GM23248 (cell line): ENCODE measurements around the gene MAK. TPM values are rescaled to one million over a fixed set of nuclear protein-coding genes. Genes with fewer than 3 reads are reported as not detected.
"Not testable (repeated sequence)": the region's sequence is repeated elsewhere in the genome, so short reads cannot be mapped to it uniquely, and the experiment has no call there.

ENCODE experiments used
- DNase-seq: peaks from one replicate; pipeline ENCODE4 v3.0.0-alpha.2; 2015
- H2AFZ ChIP-seq: fragments of 200-600 bp; sonication (generic); 2 replicates; pipeline ENCODE4 v1.6.1; 2016; ENCODE audit warnings: antibody characterized with exemption
- H3F3A ChIP-seq: fragments of 200-600 bp; sonication (generic); 2 replicates; pipeline ENCODE4 v1.6.1; 2016; ENCODE audit warnings: mild to moderate bottlenecking, antibody characterized with exemption, mixed run types; ENCODE audit not compliant: insufficient read depth
- H3K27ac ChIP-seq: fragments of 200-600 bp; sonication (generic); 2 replicates; pipeline ENCODE4 v1.5.1; 2016; ENCODE audit warnings: mild to moderate bottlenecking
- H3K27me3 ChIP-seq: fragments of 200-600 bp; sonication (generic); replicated peaks from 2 replicates; pipeline ENCODE4 v1.6.1; 2016; ENCODE audit warnings: mild to moderate bottlenecking; ENCODE audit not compliant: insufficient read depth
- H3K36me3 ChIP-seq: fragments of 200-600 bp; sonication (generic); 2 replicates; pipeline ENCODE4 v1.6.1; 2016; ENCODE audit warnings: low read depth, mild to moderate bottlenecking
- H3K4me1 ChIP-seq: fragments of 200-600 bp; sonication (generic); 2 replicates; pipeline ENCODE4 v1.6.1; 2016; ENCODE audit warnings: mild to moderate bottlenecking; ENCODE audit not compliant: insufficient read depth
- H3K4me2 ChIP-seq: fragments of 200-600 bp; sonication (generic); one replicate; pipeline ENCODE4 v1.6.1; 2016; ENCODE audit warnings: mild to moderate bottlenecking; ENCODE audit not compliant: unreplicated experiment
- H3K4me3 ChIP-seq: fragments of 200-600 bp; sonication (generic); 2 replicates; pipeline ENCODE4 v1.5.1; 2016; ENCODE audit warnings: mild to moderate bottlenecking
- H3K79me2 ChIP-seq: fragments of 200-600 bp; sonication (generic); 2 replicates; pipeline ENCODE4 v1.6.1; 2016; ENCODE audit warnings: mild to moderate bottlenecking; ENCODE audit not compliant: insufficient read depth
- H3K9ac ChIP-seq: fragments of 200-600 bp; sonication (generic); 2 replicates; pipeline ENCODE4 v1.6.1; 2016; ENCODE audit warnings: mild to moderate bottlenecking
- H3K9me2 ChIP-seq: fragments of 200-600 bp; sonication (generic); 2 replicates; pipeline ENCODE4 v1.6.1; 2016; ENCODE audit warnings: mixed run types, mild to moderate bottlenecking, moderate library complexity; ENCODE audit not compliant: insufficient read depth
- H3K9me3 ChIP-seq: fragments of 200-600 bp; sonication (generic); one replicate; pipeline ENCODE4 v1.6.1; 2017; ENCODE audit warnings: low read depth
- H4K20me1 ChIP-seq: fragments of 200-600 bp; sonication (generic); 2 replicates; pipeline ENCODE4 v1.6.0; 2016; ENCODE audit not compliant: insufficient read depth
- EZH2 ChIP-seq: fragments of 200-600 bp; sonication (generic); IDR thresholded peaks from 2 replicates; pipeline ENCODE4 v1.6.1; 2018; ENCODE audit warnings: antibody characterized with exemption, mild to moderate bottlenecking; ENCODE audit not compliant: insufficient read depth, poor library complexity, severe bottlenecking
- EZH2phosphoT487 ChIP-seq: fragments of 200-600 bp; sonication (generic); IDR thresholded peaks from 2 replicates; pipeline ENCODE4 v1.6.1; 2018; ENCODE audit warnings: antibody characterized with exemption, moderate library complexity, mild to moderate bottlenecking, low read depth; ENCODE audit not compliant: insufficient read depth
- WGBS, 2 experiments: methylation state at CpG; one replicate each; pipeline ENCODE4 v1.1.6; 2015 to 2017; ENCODE audit warnings: low lambda C conversion rate in 2 of 2, low coverage in 1 of 2; ENCODE audit errors: missing lambda C conversion rate in 2 of 2; 5-methylcytosine and 5-hydroxymethylcytosine counted together
- in situ Hi-C: fragments of 300-500 bp; cut with MboI; formaldehyde crosslinking; loops from 2 replicates; pipeline ENCODE4 v1.15.0; 2020
- polyA plus RNA-seq: library from polyadenylated mRNA; unstranded; fragments of >200 nt; fragmentation: Nextera tagmentation; extraction: Ambion mirVana; gene quantifications from 2 replicates; pipeline ENCODE4 v1.2.1, GENCODE V29; 2016
- total RNA-seq: library from RNA; depleted of rRNA; stranded (reverse); fragments of >200 nt; shearing (Covaris generic); gene quantifications from 2 replicates; pipeline ENCODE4 v1.2.3, GENCODE V29; 2014

MAK gene
- total and polyA plus RNA-seq, 2 experiments from 2014 or later: 0.14 TPM; not detected in 1

DNA sequence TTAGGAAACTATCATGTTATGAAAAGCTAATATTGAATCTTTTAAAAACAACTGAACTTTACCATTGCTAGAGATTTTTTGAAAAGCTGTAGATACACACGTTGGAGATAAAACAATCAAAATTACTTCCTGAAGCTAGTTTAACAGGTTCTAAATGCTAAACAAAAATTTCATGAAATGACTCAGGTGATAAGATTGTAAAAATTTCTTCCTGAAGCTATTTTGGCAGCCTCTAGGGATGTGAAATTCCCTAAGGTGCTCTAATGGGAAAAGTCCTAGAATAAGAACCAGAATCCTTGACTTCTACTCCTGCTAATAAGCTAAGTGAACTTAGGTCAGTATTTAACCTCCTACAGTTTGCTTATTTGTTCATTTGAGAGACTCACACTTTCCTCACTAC lies 35.0 kb upstream of the MAK start:
- in situ Hi-C loops: no loop called here
- no peak overlapping the region for H3K4me3 ChIP-seq
- 22 to 39% methylated on average over 1 of the region's 1 CpG for WGBS, 2 experiments
- no peaks in the 10 kb centered on the region for H3K36me3 ChIP-seq
- no peak overlapping the region for H3K4me2 ChIP-seq
- no peak overlapping the region for H3K27ac ChIP-seq
- no peaks in the 10 kb centered on the region for H3F3A ChIP-seq
- H3K9me2 ChIP-seq: no peaks in the 10 kb centered on the region
- TF ChIP-seq EZH2phosphoT487: no peak
- no peaks in the 10 kb centered on the region for H4K20me1 ChIP-seq
- H3K27me3 ChIP-seq: no peaks in the 10 kb centered on the region
- no peaks in the 10 kb centered on the region for H3K4me1 ChIP-seq
- H3K79me2 ChIP-seq: no peaks in the 10 kb centered on the region
- no peaks in the 10 kb centered on the region for H3K9me3 ChIP-seq
- H2AFZ ChIP-seq: no peak overlapping the region
- no peak for DNase-seq
- no peak overlapping the region for H3K9ac ChIP-seq

DNA sequence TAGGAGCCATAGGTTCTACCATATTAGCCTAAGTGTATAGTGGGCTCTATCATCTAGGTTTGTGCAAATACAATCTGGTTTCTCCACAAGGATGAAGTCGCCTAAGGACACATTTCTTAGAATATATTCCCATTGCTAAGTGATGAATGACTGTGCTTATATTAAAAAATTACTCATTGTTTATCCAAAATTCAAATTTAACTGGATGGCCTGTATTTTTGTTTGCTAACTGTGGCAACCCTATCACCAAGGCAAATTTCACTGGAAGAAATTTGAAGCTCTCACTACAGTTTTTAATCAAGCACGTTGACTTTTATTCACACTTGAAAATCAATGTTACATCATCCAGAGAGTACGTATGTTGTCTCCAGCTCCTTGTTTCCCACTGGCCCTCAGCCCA lies 29.6 kb upstream of the MAK start:
- H3K27me3 ChIP-seq: no peaks in the 10 kb centered on the region
- H3K4me2 ChIP-seq: no peak overlapping the region
- H3K9me3 ChIP-seq: no peaks in the 10 kb centered on the region
- TF ChIP-seq EZH2phosphoT487 (no peak), EZH2 (no peak)
- H3F3A ChIP-seq: no peaks in the 10 kb centered on the region
- no peaks in the 10 kb centered on the region for H3K4me1 ChIP-seq
- 46 to 50% methylated on average over 3 of the region's 3 CpGs for WGBS, 2 experiments
- no peaks in the 10 kb centered on the region for H3K36me3 ChIP-seq
- H3K4me3 ChIP-seq: no peak overlapping the region
- no peak overlapping the region for H2AFZ ChIP-seq
- no peak overlapping the region for H3K27ac ChIP-seq
- in situ Hi-C loops: no loop called here
- DNase-seq: no peak
- no peaks in the 10 kb centered on the region for H3K79me2 ChIP-seq
- H3K9ac ChIP-seq: no peak overlapping the region
- no peaks in the 10 kb centered on the region for H3K9me2 ChIP-seq
- H4K20me1 ChIP-seq: no peaks in the 10 kb centered on the region

DNA sequence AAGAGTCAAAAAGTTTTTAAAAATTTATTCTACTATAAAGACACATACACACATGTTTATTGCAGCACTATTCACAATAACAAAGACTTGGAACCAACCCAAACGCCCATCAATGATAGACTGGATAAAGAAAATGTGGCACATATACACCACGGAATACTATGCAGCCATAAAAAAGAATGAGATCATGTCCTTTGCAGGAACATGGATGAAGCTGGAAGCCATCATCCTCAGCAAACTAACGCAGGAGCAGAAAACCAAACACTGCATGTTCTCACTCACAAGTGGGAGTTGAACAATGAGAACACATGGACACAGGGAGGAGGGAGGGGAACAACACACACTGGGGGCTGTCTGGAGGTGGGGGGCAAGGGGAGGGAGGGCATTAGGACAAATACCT lies 28.4 kb upstream of the MAK start:
- H2AFZ ChIP-seq, H3K79me2 ChIP-seq, H3K27ac ChIP-seq, H3K9me3 ChIP-seq, H3K27me3 ChIP-seq, H3K36me3 ChIP-seq, H3K4me2 ChIP-seq, H3K4me3 ChIP-seq, H3K4me1 ChIP-seq, H3K9ac ChIP-seq, H3K9me2 ChIP-seq, H3F3A ChIP-seq, in situ Hi-C loops, DNase-seq, H4K20me1 ChIP-seq: not testable (repeated sequence)
- WGBS, 2 experiments: 31 to 41% methylated on average over 3 of the region's 3 CpGs

DNA sequence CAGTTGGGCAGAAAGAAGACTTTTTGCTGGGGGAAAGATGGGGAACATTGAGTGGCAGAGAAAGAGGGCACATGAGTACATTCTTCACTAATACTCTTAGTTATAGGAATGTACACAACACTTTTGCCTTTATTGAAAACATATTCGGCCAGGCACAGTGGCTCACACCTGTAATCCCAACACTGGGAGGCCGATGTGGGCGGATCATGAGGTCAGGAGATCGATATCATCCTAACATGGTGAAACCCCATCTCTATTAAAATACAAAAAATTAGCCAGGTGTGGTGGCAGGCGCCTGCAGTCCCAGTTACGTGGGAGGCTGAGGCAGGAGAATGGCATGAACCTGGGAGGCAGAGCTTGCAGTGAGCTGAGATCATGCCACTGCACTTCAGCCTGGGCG lies 24.7 kb upstream of the MAK start:
- H3K9ac ChIP-seq, H3F3A ChIP-seq: not testable (repeated sequence)

DNA sequence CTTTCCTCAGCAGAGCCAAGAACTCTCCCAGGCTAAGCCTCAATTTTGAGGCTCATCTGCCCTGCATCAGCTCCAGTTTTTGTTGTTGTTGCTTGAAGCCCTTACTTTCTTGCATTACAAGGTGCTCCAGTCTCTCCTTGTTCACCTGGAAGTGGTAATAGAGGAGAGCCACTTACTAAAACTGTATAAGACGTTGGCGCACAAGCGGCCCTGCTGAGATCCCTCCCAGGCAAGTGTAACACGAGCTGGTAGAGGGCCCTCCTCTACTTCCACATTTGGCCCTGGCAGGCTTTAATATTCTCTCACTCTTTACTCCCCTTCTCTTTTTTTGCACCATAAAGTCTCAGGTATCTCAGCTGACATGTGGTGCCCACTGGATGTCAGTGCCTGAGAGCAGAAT lies 24.0 kb upstream of the MAK start:
- no peak overlapping the region for H3K4me3 ChIP-seq
- no peaks in the 10 kb centered on the region for H3K9me2 ChIP-seq
- no peak for TF ChIP-seq EZH2phosphoT487
- TF ChIP-seq EZH2: no peak
- H3K27me3 ChIP-seq: no peaks in the 10 kb centered on the region
- WGBS, 2 experiments: 73 to 81% methylated on average over 4 of the region's 4 CpGs
- no peaks in the 10 kb centered on the region for H3K79me2 ChIP-seq
- no peaks in the 10 kb centered on the region for H4K20me1 ChIP-seq
- H3K36me3 ChIP-seq: no peaks in the 10 kb centered on the region
- no peak overlapping the region for H3K27ac ChIP-seq
- no peaks in the 10 kb centered on the region for H3F3A ChIP-seq
- no peaks in the 10 kb centered on the region for H3K4me1 ChIP-seq
- DNase-seq: no peak
- no peak overlapping the region for H3K4me2 ChIP-seq
- H3K9me3 ChIP-seq: no peaks in the 10 kb centered on the region
- H2AFZ ChIP-seq: no peak overlapping the region
- in situ Hi-C loops: no loop called here
- H3K9ac ChIP-seq: no peak overlapping the region

More for the DNA sequence above, 24.7 kb upstream of the MAK start:
- H2AFZ ChIP-seq, H3K79me2 ChIP-seq, H3K36me3 ChIP-seq, H3K4me2 ChIP-seq, H3K4me1 ChIP-seq, H3K4me3 ChIP-seq, H3K9me3 ChIP-seq, in situ Hi-C loops, DNase-seq, H3K9me2 ChIP-seq, H3K27me3 ChIP-seq, H3K27ac ChIP-seq, H4K20me1 ChIP-seq: not testable (repeated sequence)
- 66 to 69% methylated on average over 7 of the region's 7 CpGs for WGBS, 2 experiments
